Loucy (cell line): Measurements from ENCODE around the gene KLHL14.

Experiments used
- EZH2phosphoT487 ChIP-seq: fragments of 200-600 bp; IDR thresholded peaks from 2 replicates; pipeline ENCODE4 v1.6.1; 2018; ENCODE audit warnings: antibody characterized with exemption, mild to moderate bottlenecking, moderate library complexity, borderline replicate concordance
- TF ChIP-seq, protein P1 (sequence below): fragments of 200-600 bp; sonication (generic); conservative IDR thresholded peaks from 2 replicates; pipeline ENCODE4 v1.5.1; 2014; ENCODE audit warnings: mild to moderate bottlenecking, antibody characterized with exemption, low read length

DNA sequence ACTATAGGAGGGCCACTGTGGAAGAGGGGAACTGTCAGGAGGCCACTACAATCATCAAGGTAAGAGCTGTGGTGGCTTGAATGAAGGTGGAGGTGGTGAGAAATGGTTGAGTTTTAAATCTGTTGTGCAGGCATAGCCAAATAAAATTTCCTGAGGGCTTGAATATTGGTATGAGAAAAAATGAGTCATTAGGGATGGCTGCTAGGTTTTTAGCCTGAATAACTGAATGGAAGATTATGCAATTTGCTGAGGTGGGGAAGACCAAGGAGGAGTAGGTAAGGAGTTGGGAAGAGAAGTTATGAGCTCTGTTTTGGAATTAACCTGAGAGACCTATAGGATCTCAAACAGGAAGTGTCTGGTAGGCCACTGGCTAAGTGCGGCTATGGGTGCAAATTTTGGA lies 84.0 kb downstream of the KLHL14 start:
- TF ChIP-seq, protein P1, sequence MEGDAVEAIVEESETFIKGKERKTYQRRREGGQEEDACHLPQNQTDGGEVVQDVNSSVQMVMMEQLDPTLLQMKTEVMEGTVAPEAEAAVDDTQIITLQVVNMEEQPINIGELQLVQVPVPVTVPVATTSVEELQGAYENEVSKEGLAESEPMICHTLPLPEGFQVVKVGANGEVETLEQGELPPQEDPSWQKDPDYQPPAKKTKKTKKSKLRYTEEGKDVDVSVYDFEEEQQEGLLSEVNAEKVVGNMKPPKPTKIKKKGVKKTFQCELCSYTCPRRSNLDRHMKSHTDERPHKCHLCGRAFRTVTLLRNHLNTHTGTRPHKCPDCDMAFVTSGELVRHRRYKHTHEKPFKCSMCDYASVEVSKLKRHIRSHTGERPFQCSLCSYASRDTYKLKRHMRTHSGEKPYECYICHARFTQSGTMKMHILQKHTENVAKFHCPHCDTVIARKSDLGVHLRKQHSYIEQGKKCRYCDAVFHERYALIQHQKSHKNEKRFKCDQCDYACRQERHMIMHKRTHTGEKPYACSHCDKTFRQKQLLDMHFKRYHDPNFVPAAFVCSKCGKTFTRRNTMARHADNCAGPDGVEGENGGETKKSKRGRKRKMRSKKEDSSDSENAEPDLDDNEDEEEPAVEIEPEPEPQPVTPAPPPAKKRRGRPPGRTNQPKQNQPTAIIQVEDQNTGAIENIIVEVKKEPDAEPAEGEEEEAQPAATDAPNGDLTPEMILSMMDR, result no peak
- TF ChIP-seq EZH2phosphoT487, result no peak
